K562 (cell line): ENCODE measurements around the gene CD22. TPM values are rescaled to one million over a fixed set of nuclear protein-coding genes. Genes with fewer than 3 reads are reported as not detected.
A peak's percentile ranks its signal among the peaks of the same experiment; 100 is the strongest.

ENCODE experiments used
- ASH1L ChIP-seq: fragments of 450-650 bp; IDR thresholded peaks from 2 replicates; pipeline ENCODE4 v1.6.1; 2018; ENCODE audit warnings: borderline replicate concordance, mild to moderate bottlenecking, low read depth; ENCODE audit not compliant: partially characterized antibody
- BCLAF1 ChIP-seq, 2 experiments: fragments of 450-650 bp in 1 of 2; IDR thresholded peaks; 2 replicates each; pipeline ENCODE4 v1.6.1; 2011 to 2017; ENCODE audit warnings: low read depth in 2 of 2, antibody characterized with exemption in 1 of 2, borderline replicate concordance in 1 of 2, low read length in 1 of 2, mild to moderate bottlenecking in 1 of 2, mixed read lengths in 1 of 2; ENCODE audit not compliant: control insufficient read depth in 1 of 2
- HMGN3 ChIP-seq: IDR thresholded peaks from 2 replicates; pipeline ENCODE4 v1.6.1; 2011; ENCODE audit warnings: borderline replicate concordance, low read depth, mild to moderate bottlenecking, mixed read lengths, low read length; ENCODE audit not compliant: insufficient read length; ENCODE audit errors: extremely low read depth
- MEF2D ChIP-seq: conservative IDR thresholded peaks from 2 replicates; pipeline ENCODE4 v1.6.1; 2016; ENCODE audit warnings: low read depth, missing genetic modification characterization, missing compliant biosample characterization
- PML ChIP-seq: IDR thresholded peaks from 2 replicates; pipeline ENCODE4 v1.6.1; 2012; ENCODE audit warnings: low read length, inconsistent platforms
- RBM22 ChIP-seq: fragments of 200-400 bp; formaldehyde crosslinking; IDR thresholded peaks from 2 replicates; pipeline ENCODE4 v1.6.1; 2018; ENCODE audit warnings: low read length, low read depth; ENCODE audit not compliant: poor library complexity, severe bottlenecking
- SAFB ChIP-seq: fragments of 200-400 bp; formaldehyde crosslinking; IDR thresholded peaks from 2 replicates; pipeline ENCODE4 v1.6.1; 2017; ENCODE audit warnings: low read depth, low read length, borderline replicate concordance
- SP1 ChIP-seq: sonication (generic); formaldehyde crosslinking; IDR thresholded peaks from 2 replicates; pipeline ENCODE4 v1.8.1; 2022; ENCODE audit warnings: mild to moderate bottlenecking, missing genetic modification reagents
- TAF1 ChIP-seq: IDR thresholded peaks from 2 replicates; pipeline ENCODE4 v1.6.1; 2011; ENCODE audit warnings: mild to moderate bottlenecking, low read length, moderate library complexity; ENCODE audit not compliant: insufficient read depth, control insufficient read depth, severe bottlenecking; ENCODE audit errors: extremely low read depth
- TEAD1 ChIP-seq, 2 experiments: fragments of 450-650 bp in 1 of 2; sonication (generic) in 1 of 2; formaldehyde crosslinking; IDR thresholded peaks; 2 replicates each; pipeline versions ENCODE4 v1.4.0 to v1.8.0; 2020 to 2022; ENCODE audit warnings: mild to moderate bottlenecking in 2 of 2, missing genetic modification reagents in 1 of 2
- TEAD4 ChIP-seq, 2 experiments: sonication (generic) in 1 of 2; formaldehyde crosslinking in 1 of 2; IDR thresholded peaks; 2 replicates each; pipeline versions ENCODE4 v1.6.1 to v1.8.0; 2012 to 2022; ENCODE audit warnings: borderline replicate concordance in 1 of 2, inconsistent platforms in 1 of 2, low read length in 1 of 2, mild to moderate bottlenecking in 1 of 2, missing genetic modification reagents in 1 of 2
- U2AF2 ChIP-seq: fragments of 200-400 bp; formaldehyde crosslinking; optimal IDR thresholded peaks from 2 replicates; pipeline ENCODE3; 2017; ENCODE audit warnings: low read depth, mild to moderate bottlenecking, low read length
- YBX1 ChIP-seq: fragments of 450-650 bp; IDR thresholded peaks from 2 replicates; pipeline ENCODE4 v1.7.1; 2016; ENCODE audit warnings: mild to moderate bottlenecking
- ZNF146 ChIP-seq: IDR thresholded peaks from one replicate; pipeline ENCODE4 v1.6.1; 2018; ENCODE audit warnings: missing compliant biosample characterization; ENCODE audit not compliant: unreplicated experiment
- ZNF224 ChIP-seq: sonication (generic); formaldehyde crosslinking; IDR thresholded peaks from 2 replicates; pipeline ENCODE4 v1.8.0; 2022; ENCODE audit warnings: mild to moderate bottlenecking, missing genetic modification reagents
- ZNF551 ChIP-seq: fragments of 250-450 bp; sonication (Bioruptor Pico); IDR thresholded peaks from 2 replicates; pipeline ENCODE4 v1.5.0; 2021; ENCODE audit warnings: mild to moderate bottlenecking, moderate library complexity
- ZNF830 ChIP-seq: fragments of 250-450 bp; sonication (Bioruptor Pico); IDR thresholded peaks from 2 replicates; pipeline ENCODE4 v1.5.0; 2021; ENCODE audit warnings: mild to moderate bottlenecking
- ZSCAN29 ChIP-seq: fragments of 450-650 bp; IDR thresholded peaks from 2 replicates; pipeline ENCODE4 v1.6.1; 2017
- polyA plus RNA-seq, 8 experiments: library from polyadenylated mRNA; depleted of rRNA in 4 of 8; stranded (reverse) in 5 of 8; unstranded in 3 of 8; fragments of >200 nt; fragmentation: Nextera tagmentation in 2 of 8; fragmentation: Illumina TruSeq in 1 of 8; extraction: Ambion mirVana in 2 of 8; extraction: Trizol in 1 of 8; gene quantifications; 2 replicates each; pipeline versions ENCODE4 v1.2.1 to v1.2.3, GENCODE V29; 2011 to 2014; ENCODE audit warnings: inconsistent platforms in 1 of 8, missing spikeins in 1 of 8
- total RNA-seq, 7 experiments: library from RNA; depleted of rRNA in 6 of 7; stranded (reverse); fragments of >200 nt in 6 of 7; fragmentation: Illumina TruSeq in 2 of 7; extraction: Trizol in 2 of 7; gene quantifications; 2 replicates each; pipeline versions ENCODE4 v1.2.1 to v1.2.3, GENCODE V29; 2011 to 2021; ENCODE audit warnings: low replicate concordance in 1 of 7
- TF ChIP-seq, protein P1 (sequence below): fragments of 450-650 bp; IDR thresholded peaks from 2 replicates; pipeline ENCODE4 v1.6.1; 2016; ENCODE audit warnings: antibody characterized with exemption
- TF ChIP-seq, protein P2 (sequence below): sonication (generic); formaldehyde crosslinking; IDR thresholded peaks from 2 replicates; pipeline ENCODE4 v1.8.0; 2022; ENCODE audit warnings: missing genetic modification reagents, mild to moderate bottlenecking, moderate library complexity, borderline replicate concordance

CD22 gene
- total and polyA plus RNA-seq, 9 of the 15 experiments (the other 6 are each of a cell fraction or from before 2014, with no cell fraction given) = 0.29 to 5.0 (median 3.5) TPM

- TF ChIP-seq SP1 (CRISPR knock-in tag) (no peak), TEAD4 (IDR thresholded peaks at IDR 0.05; ENCODE audit: low read length) (peak; percentile 33; the same call in 1 of the 2 replicates), TEAD4 (CRISPR knock-in tag; IDR thresholded peaks at IDR 0.05; ENCODE audit: borderline replicate concordance) (no peak), ZSCAN29 (0 out of 2 replicates have a peak, but pooled peaks have one; percentile 44), ZNF224 (CRISPR knock-in tag) (no peak), ZNF830 (0 out of 2 replicates have a peak, but pooled peaks have one; percentile 77), MEF2D (tag) (0 out of 2 replicates have a peak, but pooled peaks have one; percentile 73), SAFB (0 out of 2 replicates have a peak, but pooled peaks have one; percentile 28), HMGN3 (no peak), PML (no peak), TEAD1 (CRISPR knock-in tag; IDR thresholded peaks at IDR 0.05) (0 out of 4 replicates have a peak, but pooled peaks of 1 of the 2 experiments have one; percentile 15), BCLAF1 (IDR thresholded peaks at IDR 0.05; ENCODE audit: borderline replicate concordance in 1 of 2, control insufficient read depth in 1 of 2, low read depth in 2 of 2, low read length in 1 of 2) (no peak), ZNF551 (no peak), YBX1 (no peak), TAF1 (peak; percentile 38), RBM22 (no peak), U2AF2 (no peak), ASH1L (no peak), ZNF146 (no peak)
- TF ChIP-seq, protein P1, sequence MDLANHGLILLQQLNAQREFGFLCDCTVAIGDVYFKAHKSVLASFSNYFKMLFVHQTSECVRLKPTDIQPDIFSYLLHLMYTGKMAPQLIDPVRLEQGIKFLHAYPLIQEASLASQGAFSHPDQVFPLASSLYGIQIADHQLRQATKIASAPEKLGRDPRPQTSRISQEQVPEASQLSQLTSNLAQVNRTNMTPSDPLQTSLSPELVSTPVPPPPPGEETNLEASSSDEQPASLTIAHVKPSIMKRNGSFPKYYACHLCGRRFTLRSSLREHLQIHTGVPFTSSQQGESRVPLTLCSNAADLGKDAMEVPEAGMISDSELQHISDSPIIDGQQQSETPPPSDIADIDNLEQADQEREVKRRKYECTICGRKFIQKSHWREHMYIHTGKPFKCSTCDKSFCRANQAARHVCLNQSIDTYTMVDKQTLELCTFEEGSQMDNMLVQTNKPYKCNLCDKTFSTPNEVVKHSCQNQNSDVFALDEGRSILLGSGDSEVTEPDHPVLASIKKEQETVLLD = peak; percentile 56
- TF ChIP-seq, protein P2, sequence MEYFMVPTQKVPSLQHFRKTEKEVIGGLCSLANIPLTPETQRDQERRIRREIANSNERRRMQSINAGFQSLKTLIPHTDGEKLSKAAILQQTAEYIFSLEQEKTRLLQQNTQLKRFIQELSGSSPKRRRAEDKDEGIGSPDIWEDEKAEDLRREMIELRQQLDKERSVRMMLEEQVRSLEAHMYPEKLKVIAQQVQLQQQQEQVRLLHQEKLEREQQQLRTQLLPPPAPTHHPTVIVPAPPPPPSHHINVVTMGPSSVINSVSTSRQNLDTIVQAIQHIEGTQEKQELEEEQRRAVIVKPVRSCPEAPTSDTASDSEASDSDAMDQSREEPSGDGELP (CRISPR knock-in tag) = no peak
Observed at GRCh38 chr19:35309481-35310279, 19.3 kb upstream of the CD22 start (continued).
